Memory B cell (primary cell): ENCODE data around the gene NLRP1.

Experiments
- ATAC-seq: fragments of 150-1000 bp; cut with Tn5 transposase; 2 replicates; pipeline ENCODE4 v1.10.0; 2021; ENCODE audit warnings: low read depth, mild to moderate bottlenecking, moderate library complexity
- DNase-seq, 2 donors: peaks; one replicate each; pipeline ENCODE4 v3.0.0; 2022; ENCODE audit warnings: low spot score in 2 of 2
- H3K27ac Mint-ChIP-seq: one replicate; pipeline ENCODE4 v1.8.0; 2022; ENCODE audit warnings: mild to moderate bottlenecking, moderate library complexity, mixed read lengths
- H3K27me3 Mint-ChIP-seq: one replicate; pipeline ENCODE4 v1.8.0; 2022; ENCODE audit warnings: mixed read lengths
- H3K36me3 Mint-ChIP-seq: one replicate; pipeline ENCODE4 v1.8.0; 2022; ENCODE audit warnings: mild to moderate bottlenecking, mixed read lengths
- H3K4me1 Mint-ChIP-seq: one replicate; pipeline ENCODE4 v1.8.0; 2022; ENCODE audit warnings: mixed read lengths
- H3K4me3 Mint-ChIP-seq: one replicate; pipeline ENCODE4 v1.8.0; 2022; ENCODE audit warnings: mild to moderate bottlenecking, moderate library complexity, mixed read lengths
- H3K9me3 Mint-ChIP-seq: one replicate; pipeline ENCODE4 v1.8.0; 2022; ENCODE audit warnings: mixed read lengths

Gene NLRP1

GRCh38 chr17:5506307-5506706 is 78.0 kb downstream of the NLRP1 start:
- Mint-ChIP-seq H3K36me3 (peaks cover 17% of the 10 kb centered on the region), H3K9me3 (no peaks in the 10 kb centered on the region), H3K27ac (no peak overlapping the region), H3K27me3 (no peaks in the 10 kb centered on the region), H3K4me3 (no peak overlapping the region), H3K4me1 (peaks cover 2% of the 10 kb centered on the region)
- DNase-seq, result no peak
- no peak for ATAC-seq

- H3K4me1 Mint-ChIP-seq, result peaks cover 12% of the 10 kb centered on the region
- peak overlapping the region; percentile 1 for H3K27ac Mint-ChIP-seq
- H3K36me3 Mint-ChIP-seq, result peaks cover 14% of the 10 kb centered on the region
- H3K4me3 Mint-ChIP-seq, result no peak overlapping the region
- no peaks in the 10 kb centered on the region for H3K9me3 Mint-ChIP-seq
- ATAC-seq (no peak), DNase-seq (no peak)
- no peaks in the 10 kb centered on the region for H3K27me3 Mint-ChIP-seq
Measured at GRCh38 chr17:5502552-5502951, 81.8 kb downstream of the NLRP1 start.

- Mint-ChIP-seq H3K36me3 (peaks cover 14% of the 10 kb centered on the region), H3K9me3 (no peaks in the 10 kb centered on the region), H3K4me3 (peak overlapping the region; percentile 58), H3K27ac (peak overlapping the region; percentile 26), H3K4me1 (peaks cover 12% of the 10 kb centered on the region), H3K27me3 (peaks cover 2% of the 10 kb centered on the region)
- no peak for DNase-seq
- no peak for ATAC-seq
Measured at GRCh38 chr17:5501685-5502084, 82.6 kb downstream of the NLRP1 start.

GRCh38 chr17:5500589-5501391 is 83.5 kb downstream of the NLRP1 start:
- Mint-ChIP-seq H3K36me3 (peaks cover 13% of the 10 kb centered on the region), H3K4me3 (peak overlapping the region; percentile 94), H3K27ac (peak overlapping the region; percentile 87), H3K27me3 (peaks cover 5% of the 10 kb centered on the region), H3K9me3 (no peaks in the 10 kb centered on the region), H3K4me1 (peaks cover 12% of the 10 kb centered on the region)
- peak; percentile 93 for ATAC-seq
- peak; percentile 66 to 75 for DNase-seq

- Mint-ChIP-seq H3K27ac (peak overlapping the region; percentile 87), H3K4me1 (peaks cover 12% of the 10 kb centered on the region), H3K9me3 (no peaks in the 10 kb centered on the region), H3K27me3 (peaks cover 5% of the 10 kb centered on the region), H3K36me3 (peaks cover 12% of the 10 kb centered on the region), H3K4me3 (peak overlapping the region; percentile 94)
- ATAC-seq (peak; percentile 6), DNase-seq (no peak)
Measured at GRCh38 chr17:5500247-5500588, 84.1 kb downstream of the NLRP1 start.

- Mint-ChIP-seq H3K27me3 (peaks cover 5% of the 10 kb centered on the region), H3K36me3 (peaks cover 12% of the 10 kb centered on the region), H3K9me3 (no peaks in the 10 kb centered on the region), H3K4me1 (peaks cover 12% of the 10 kb centered on the region), H3K4me3 (peak overlapping the region; percentile 94), H3K27ac (peak overlapping the region; percentile 87)
- no peak for ATAC-seq
- no peak for DNase-seq
Measured at GRCh38 chr17:5499476-5500231, 84.7 kb downstream of the NLRP1 start.

GRCh38 chr17:5492970-5493369 is 91.3 kb downstream of the NLRP1 start:
- Mint-ChIP-seq H3K4me3 (no peak overlapping the region), H3K36me3 (peaks cover 11% of the 10 kb centered on the region), H3K27me3 (peaks cover 5% of the 10 kb centered on the region), H3K4me1 (peaks cover 5% of the 10 kb centered on the region), H3K27ac (no peak overlapping the region), H3K9me3 (peaks cover 3% of the 10 kb centered on the region)
- no peak for ATAC-seq
- no peak for DNase-seq

- H3K27me3 Mint-ChIP-seq, result no peaks in the 10 kb centered on the region
- no peak overlapping the region for H3K4me3 Mint-ChIP-seq
- DNase-seq (no peak), ATAC-seq (no peak)
- peaks cover 19% of the 10 kb centered on the region for H3K4me1 Mint-ChIP-seq
- peak overlapping the region; percentile 25 for H3K27ac Mint-ChIP-seq
- peaks cover 14% of the 10 kb centered on the region for H3K36me3 Mint-ChIP-seq
- peaks cover 3% of the 10 kb centered on the region for H3K9me3 Mint-ChIP-seq
Measured at GRCh38 chr17:5488752-5489151, 95.6 kb downstream of the NLRP1 start.

- no peaks in the 10 kb centered on the region for H3K9me3 Mint-ChIP-seq
- H3K36me3 Mint-ChIP-seq, result peaks cover 17% of the 10 kb centered on the region
- peak; percentile 87 for ATAC-seq
- H3K27me3 Mint-ChIP-seq, result no peaks in the 10 kb centered on the region
- peak within 1 kb of the TSS; percentile 89 for H3K4me3 Mint-ChIP-seq
- peak; percentile 87 to 93 for DNase-seq
- H3K27ac Mint-ChIP-seq, result peak within 1 kb of the TSS; percentile 98
- H3K4me1 Mint-ChIP-seq, result peaks cover 19% of the 10 kb centered on the region
Measured at GRCh38 chr17:5486206-5487124, 97.8 kb downstream of the NLRP1 start, which contains the start of gene MIS12. Gene MIS12 (plus strand): TSS chr17:5486566. CDS start chr17:5488863, 2,297 bp downstream.

- peak in 1 of 2 donors; percentile 76 for DNase-seq
- peak within 1 kb of the TSS; percentile 98 for H3K27ac Mint-ChIP-seq
- no peaks in the 10 kb centered on the region for H3K9me3 Mint-ChIP-seq
- peak; percentile 1 for ATAC-seq
- peak within 1 kb of the TSS; percentile 89 for H3K4me3 Mint-ChIP-seq
- peaks cover 19% of the 10 kb centered on the region for H3K4me1 Mint-ChIP-seq
- H3K27me3 Mint-ChIP-seq, result no peaks in the 10 kb centered on the region
- H3K36me3 Mint-ChIP-seq, result peaks cover 19% of the 10 kb centered on the region
Measured at GRCh38 chr17:5485270-5486205, 98.8 kb downstream of the NLRP1 start, which contains the start of gene DERL2. Gene DERL2 (minus strand): TSS chr17:5486178. CDS start chr17:5486161, 17 bp downstream.

GRCh38 chr17:5481451-5481850 is 102.9 kb downstream of the NLRP1 start:
- H3K4me3 Mint-ChIP-seq, result no peak overlapping the region
- DNase-seq (no peak), ATAC-seq (no peak)
- no peaks in the 10 kb centered on the region for H3K9me3 Mint-ChIP-seq
- peaks cover 33% of the 10 kb centered on the region for H3K36me3 Mint-ChIP-seq
- H3K27me3 Mint-ChIP-seq, result no peaks in the 10 kb centered on the region
- no peak overlapping the region for H3K27ac Mint-ChIP-seq
- peaks cover 10% of the 10 kb centered on the region for H3K4me1 Mint-ChIP-seq

GRCh38 chr17:5480962-5481361 is 103.3 kb downstream of the NLRP1 start:
- Mint-ChIP-seq H3K4me1 (peaks cover 10% of the 10 kb centered on the region), H3K36me3 (peaks cover 33% of the 10 kb centered on the region), H3K4me3 (no peak overlapping the region), H3K27me3 (no peaks in the 10 kb centered on the region), H3K9me3 (no peaks in the 10 kb centered on the region), H3K27ac (no peak overlapping the region)
- ATAC-seq, result no peak
- DNase-seq, result no peak

- no peak for ATAC-seq
- Mint-ChIP-seq H3K36me3 (peaks cover 38% of the 10 kb centered on the region), H3K4me3 (no peak overlapping the region), H3K27me3 (no peaks in the 10 kb centered on the region), H3K9me3 (no peaks in the 10 kb centered on the region), H3K27ac (no peak overlapping the region), H3K4me1 (peaks cover 5% of the 10 kb centered on the region)
- DNase-seq, result no peak
Measured at GRCh38 chr17:5478992-5479391, 105.3 kb downstream of the NLRP1 start.
